Glutamatergic neuron (in vitro differentiated cells): ENCODE measurements around the gene RITA1. TPM values are rescaled to one million over a fixed set of nuclear protein-coding genes. Genes with fewer than 3 reads are reported as not detected.
A peak's percentile ranks its signal among the peaks of the same experiment; 100 is the strongest.

Experiments
- DNase-seq: peaks from one replicate; pipeline ENCODE4 v3.0.0; 2022
- H3K27ac Mint-ChIP-seq: one replicate; pipeline ENCODE4 v1.8.0; 2020; ENCODE audit warnings: mild to moderate bottlenecking, mixed read lengths, inconsistent platforms; ENCODE audit not compliant: unreplicated experiment
- H3K27me3 Mint-ChIP-seq: one replicate; pipeline ENCODE4 v1.8.0; 2020; ENCODE audit warnings: mild to moderate bottlenecking, moderate library complexity, mixed read lengths, inconsistent platforms; ENCODE audit not compliant: unreplicated experiment
- H3K36me3 Mint-ChIP-seq: one replicate; pipeline ENCODE4 v1.8.0; 2020; ENCODE audit warnings: mild to moderate bottlenecking, mixed read lengths, inconsistent platforms; ENCODE audit not compliant: unreplicated experiment
- H3K4me1 Mint-ChIP-seq: one replicate; pipeline ENCODE4 v1.8.0; 2020; ENCODE audit warnings: mild to moderate bottlenecking, low read depth, mixed read lengths, inconsistent platforms; ENCODE audit not compliant: unreplicated experiment
- H3K4me3 Mint-ChIP-seq: one replicate; pipeline ENCODE4 v1.8.0; 2020; ENCODE audit warnings: mild to moderate bottlenecking, mixed read lengths, inconsistent platforms; ENCODE audit not compliant: unreplicated experiment
- H3K9me3 Mint-ChIP-seq: one replicate; pipeline ENCODE4 v1.8.0; 2020; ENCODE audit warnings: mild to moderate bottlenecking, moderate library complexity, mixed read lengths, inconsistent platforms; ENCODE audit not compliant: unreplicated experiment
- total RNA-seq: library from RNA; stranded (reverse); fragmentation: NEBNext Ultra II Directional; extraction: Animal tissue kit (Norgen Biotek cat#: 25700); gene quantifications from one replicate; pipeline ENCODE4 v1.2.1, GENCODE V29; 2021; ENCODE audit not compliant: unreplicated experiment
- TF ChIP-seq, protein P1 (sequence below): fragments of 200-600 bp; sonication (generic); IDR thresholded peaks from one replicate; pipeline ENCODE4 v1.5.0; 2021; ENCODE audit not compliant: partially characterized antibody, unreplicated experiment

The RITA1 gene
- total RNA-seq, 1 donor from 2014 or later, result 6.7 TPM

DNA sequence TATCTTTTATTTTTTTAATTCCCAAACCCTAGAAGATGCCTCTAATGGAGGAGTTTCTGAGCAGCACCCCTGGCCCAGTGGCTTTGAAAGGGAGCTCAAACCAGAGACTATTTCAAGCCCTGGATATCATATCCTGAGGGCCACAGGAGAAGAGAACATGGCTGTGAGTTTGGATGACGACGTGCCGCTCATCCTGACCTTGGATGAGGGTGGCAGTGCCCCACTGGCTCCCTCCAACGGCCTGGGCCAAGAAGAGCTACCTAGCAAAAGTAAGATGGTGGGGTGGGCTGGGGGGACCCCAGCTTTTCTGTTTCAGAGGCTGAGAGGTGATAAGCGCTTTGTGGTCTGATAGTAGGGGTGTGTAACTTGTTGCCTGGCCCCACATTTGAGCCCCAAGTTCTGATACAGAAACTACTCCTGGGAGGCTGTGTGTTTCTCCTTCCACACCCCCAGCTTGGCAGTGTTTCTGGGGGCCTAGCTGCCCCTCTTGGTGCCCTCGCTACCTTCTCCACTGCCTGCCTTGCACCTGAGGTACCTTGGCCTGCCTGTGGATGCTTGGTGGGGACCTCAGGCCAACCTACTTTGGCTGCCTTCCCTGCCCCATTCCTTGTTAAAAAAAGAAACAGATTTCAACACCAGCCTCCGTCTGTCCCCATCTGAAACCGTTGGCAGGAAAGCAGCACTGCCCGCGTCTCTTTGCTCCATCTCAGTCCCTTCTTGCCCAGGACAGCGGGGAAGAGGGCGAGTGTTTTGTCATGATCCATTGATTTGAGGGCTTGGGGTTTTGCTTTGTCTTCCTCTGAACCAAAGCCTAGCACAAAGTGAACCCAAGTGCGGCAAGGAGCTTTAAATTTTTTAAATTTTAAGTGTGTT lies 41.4 kb downstream of the RITA1 start:
- peaks cover 4% of the 10 kb centered on the region for H3K36me3 Mint-ChIP-seq
- H3K27ac Mint-ChIP-seq, result no peak overlapping the region
- H3K4me3 Mint-ChIP-seq, result no peak overlapping the region
- peaks cover 6% of the 10 kb centered on the region for H3K9me3 Mint-ChIP-seq
- DNase-seq, result no peak
- TF ChIP-seq, protein P1, sequence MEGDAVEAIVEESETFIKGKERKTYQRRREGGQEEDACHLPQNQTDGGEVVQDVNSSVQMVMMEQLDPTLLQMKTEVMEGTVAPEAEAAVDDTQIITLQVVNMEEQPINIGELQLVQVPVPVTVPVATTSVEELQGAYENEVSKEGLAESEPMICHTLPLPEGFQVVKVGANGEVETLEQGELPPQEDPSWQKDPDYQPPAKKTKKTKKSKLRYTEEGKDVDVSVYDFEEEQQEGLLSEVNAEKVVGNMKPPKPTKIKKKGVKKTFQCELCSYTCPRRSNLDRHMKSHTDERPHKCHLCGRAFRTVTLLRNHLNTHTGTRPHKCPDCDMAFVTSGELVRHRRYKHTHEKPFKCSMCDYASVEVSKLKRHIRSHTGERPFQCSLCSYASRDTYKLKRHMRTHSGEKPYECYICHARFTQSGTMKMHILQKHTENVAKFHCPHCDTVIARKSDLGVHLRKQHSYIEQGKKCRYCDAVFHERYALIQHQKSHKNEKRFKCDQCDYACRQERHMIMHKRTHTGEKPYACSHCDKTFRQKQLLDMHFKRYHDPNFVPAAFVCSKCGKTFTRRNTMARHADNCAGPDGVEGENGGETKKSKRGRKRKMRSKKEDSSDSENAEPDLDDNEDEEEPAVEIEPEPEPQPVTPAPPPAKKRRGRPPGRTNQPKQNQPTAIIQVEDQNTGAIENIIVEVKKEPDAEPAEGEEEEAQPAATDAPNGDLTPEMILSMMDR, result no peak
- no peaks in the 10 kb centered on the region for H3K27me3 Mint-ChIP-seq
- H3K4me1 Mint-ChIP-seq, result peaks cover 8% of the 10 kb centered on the region

- DNase-seq, result no peak
- Mint-ChIP-seq H3K4me3 (peak overlapping the region; percentile 25), H3K27ac (no peak overlapping the region), H3K9me3 (peaks cover 3% of the 10 kb centered on the region), H3K27me3 (no peaks in the 10 kb centered on the region), H3K36me3 (peaks cover 4% of the 10 kb centered on the region), H3K4me1 (peaks cover 15% of the 10 kb centered on the region)
- TF ChIP-seq, protein P1, result no peak
Measured at GRCh38 chr12:113227686-113228391, 42.3 kb downstream of the RITA1 start.

- Mint-ChIP-seq H3K9me3 (peaks cover 4% of the 10 kb centered on the region), H3K27ac (no peak overlapping the region), H3K27me3 (peaks cover 3% of the 10 kb centered on the region), H3K36me3 (peaks cover 4% of the 10 kb centered on the region), H3K4me3 (no peak overlapping the region), H3K4me1 (peaks cover 16% of the 10 kb centered on the region)
- TF ChIP-seq, protein P1, result no peak
- no peak for DNase-seq
Measured at GRCh38 chr12:113228394-113229028, 43.0 kb downstream of the RITA1 start.

- Mint-ChIP-seq H3K27me3 (peaks cover 3% of the 10 kb centered on the region), H3K27ac (no peak overlapping the region), H3K4me3 (no peak overlapping the region), H3K9me3 (peaks cover 4% of the 10 kb centered on the region), H3K36me3 (peaks cover 4% of the 10 kb centered on the region), H3K4me1 (peaks cover 16% of the 10 kb centered on the region)
- no peak for DNase-seq
- TF ChIP-seq, protein P1, result no peak
Measured at GRCh38 chr12:113230315-113231234, 45.1 kb downstream of the RITA1 start.
